HL-60 (cell line): ENCODE results near the gene LRRC46.

Experiments
- DNase-seq, 2 experiments: peaks; one replicate each; pipeline ENCODE4 v3.0.0-alpha.2; 2010 to 2020; ENCODE audit warnings: low read depth in 1 of 2, low spot score in 1 of 2
- H3K27ac ChIP-seq: fragments of 250-450 bp; sonication (Bioruptor Pico); replicated peaks from 2 replicates; pipeline ENCODE4 v1.5.1; 2020; ENCODE audit warnings: mild to moderate bottlenecking, moderate library complexity
- H3K27me3 ChIP-seq: fragments of 250-450 bp; sonication (Bioruptor Pico); 2 replicates; pipeline ENCODE4 v1.5.1; 2021; ENCODE audit warnings: mild to moderate bottlenecking, moderate library complexity; ENCODE audit not compliant: insufficient read depth, poor library complexity, severe bottlenecking
- H3K4me3 ChIP-seq: replicated peaks from 2 replicates; pipeline ENCODE4 v1.5.1; 2011; ENCODE audit warnings: mild to moderate bottlenecking, control low read depth, low read length; ENCODE audit not compliant: insufficient read depth
- GABPA ChIP-seq: IDR thresholded peaks from 2 replicates; pipeline ENCODE4 v1.6.1; 2012; ENCODE audit warnings: low read depth
- POLR2AphosphoS5 ChIP-seq: IDR thresholded peaks from 2 replicates; pipeline ENCODE4 v1.6.1; 2012; ENCODE audit warnings: low read depth
- SPI1 ChIP-seq: IDR thresholded peaks from 2 replicates; pipeline ENCODE4 v1.6.1; 2012; ENCODE audit warnings: low read depth, mild to moderate bottlenecking, borderline replicate concordance
- TF ChIP-seq, protein P1 (sequence below): IDR thresholded peaks from 2 replicates; pipeline ENCODE4 v1.6.1; 2012; ENCODE audit warnings: low read depth; ENCODE audit not compliant: insufficient replicate concordance
- TF ChIP-seq, protein P2 (sequence below): IDR thresholded peaks from one replicate; pipeline ENCODE4 v1.5.1; 2011; ENCODE audit warnings: low read length, control low read depth, inconsistent platforms; ENCODE audit not compliant: insufficient read depth

The LRRC46 gene

DNA sequence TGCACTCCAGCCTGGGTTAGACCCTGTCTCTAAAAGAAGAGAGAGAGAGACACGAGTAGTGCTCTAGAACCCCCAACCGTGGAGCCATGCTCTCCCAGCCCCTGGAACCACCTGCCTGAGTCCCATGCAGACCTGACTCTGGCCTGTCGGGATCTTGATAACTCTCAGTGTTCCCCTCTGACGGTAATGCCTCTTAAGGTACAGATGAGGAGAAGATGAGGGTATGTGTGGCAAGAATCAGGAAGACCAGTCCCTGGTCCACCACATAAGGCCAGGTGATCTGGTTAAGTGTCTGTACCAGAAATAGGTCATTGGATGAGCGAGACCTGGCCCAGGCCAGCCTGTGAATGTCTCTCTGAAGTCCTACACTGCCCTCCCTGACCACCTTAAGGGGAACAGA lies 28.3 kb upstream of the LRRC46 start:
- no peak overlapping the region for H3K4me3 ChIP-seq
- no peaks in the 10 kb centered on the region for H3K27me3 ChIP-seq
- no peak for DNase-seq
- H3K27ac ChIP-seq: no peak overlapping the region
- TF ChIP-seq, protein P1, sequence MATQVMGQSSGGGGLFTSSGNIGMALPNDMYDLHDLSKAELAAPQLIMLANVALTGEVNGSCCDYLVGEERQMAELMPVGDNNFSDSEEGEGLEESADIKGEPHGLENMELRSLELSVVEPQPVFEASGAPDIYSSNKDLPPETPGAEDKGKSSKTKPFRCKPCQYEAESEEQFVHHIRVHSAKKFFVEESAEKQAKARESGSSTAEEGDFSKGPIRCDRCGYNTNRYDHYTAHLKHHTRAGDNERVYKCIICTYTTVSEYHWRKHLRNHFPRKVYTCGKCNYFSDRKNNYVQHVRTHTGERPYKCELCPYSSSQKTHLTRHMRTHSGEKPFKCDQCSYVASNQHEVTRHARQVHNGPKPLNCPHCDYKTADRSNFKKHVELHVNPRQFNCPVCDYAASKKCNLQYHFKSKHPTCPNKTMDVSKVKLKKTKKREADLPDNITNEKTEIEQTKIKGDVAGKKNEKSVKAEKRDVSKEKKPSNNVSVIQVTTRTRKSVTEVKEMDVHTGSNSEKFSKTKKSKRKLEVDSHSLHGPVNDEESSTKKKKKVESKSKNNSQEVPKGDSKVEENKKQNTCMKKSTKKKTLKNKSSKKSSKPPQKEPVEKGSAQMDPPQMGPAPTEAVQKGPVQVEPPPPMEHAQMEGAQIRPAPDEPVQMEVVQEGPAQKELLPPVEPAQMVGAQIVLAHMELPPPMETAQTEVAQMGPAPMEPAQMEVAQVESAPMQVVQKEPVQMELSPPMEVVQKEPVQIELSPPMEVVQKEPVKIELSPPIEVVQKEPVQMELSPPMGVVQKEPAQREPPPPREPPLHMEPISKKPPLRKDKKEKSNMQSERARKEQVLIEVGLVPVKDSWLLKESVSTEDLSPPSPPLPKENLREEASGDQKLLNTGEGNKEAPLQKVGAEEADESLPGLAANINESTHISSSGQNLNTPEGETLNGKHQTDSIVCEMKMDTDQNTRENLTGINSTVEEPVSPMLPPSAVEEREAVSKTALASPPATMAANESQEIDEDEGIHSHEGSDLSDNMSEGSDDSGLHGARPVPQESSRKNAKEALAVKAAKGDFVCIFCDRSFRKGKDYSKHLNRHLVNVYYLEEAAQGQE: no peak
- TF ChIP-seq SPI1: no peak
- no peak for TF ChIP-seq GABPA
- TF ChIP-seq, protein P2, sequence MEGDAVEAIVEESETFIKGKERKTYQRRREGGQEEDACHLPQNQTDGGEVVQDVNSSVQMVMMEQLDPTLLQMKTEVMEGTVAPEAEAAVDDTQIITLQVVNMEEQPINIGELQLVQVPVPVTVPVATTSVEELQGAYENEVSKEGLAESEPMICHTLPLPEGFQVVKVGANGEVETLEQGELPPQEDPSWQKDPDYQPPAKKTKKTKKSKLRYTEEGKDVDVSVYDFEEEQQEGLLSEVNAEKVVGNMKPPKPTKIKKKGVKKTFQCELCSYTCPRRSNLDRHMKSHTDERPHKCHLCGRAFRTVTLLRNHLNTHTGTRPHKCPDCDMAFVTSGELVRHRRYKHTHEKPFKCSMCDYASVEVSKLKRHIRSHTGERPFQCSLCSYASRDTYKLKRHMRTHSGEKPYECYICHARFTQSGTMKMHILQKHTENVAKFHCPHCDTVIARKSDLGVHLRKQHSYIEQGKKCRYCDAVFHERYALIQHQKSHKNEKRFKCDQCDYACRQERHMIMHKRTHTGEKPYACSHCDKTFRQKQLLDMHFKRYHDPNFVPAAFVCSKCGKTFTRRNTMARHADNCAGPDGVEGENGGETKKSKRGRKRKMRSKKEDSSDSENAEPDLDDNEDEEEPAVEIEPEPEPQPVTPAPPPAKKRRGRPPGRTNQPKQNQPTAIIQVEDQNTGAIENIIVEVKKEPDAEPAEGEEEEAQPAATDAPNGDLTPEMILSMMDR: no peak
- TF ChIP-seq POLR2AphosphoS5: no peak

DNA sequence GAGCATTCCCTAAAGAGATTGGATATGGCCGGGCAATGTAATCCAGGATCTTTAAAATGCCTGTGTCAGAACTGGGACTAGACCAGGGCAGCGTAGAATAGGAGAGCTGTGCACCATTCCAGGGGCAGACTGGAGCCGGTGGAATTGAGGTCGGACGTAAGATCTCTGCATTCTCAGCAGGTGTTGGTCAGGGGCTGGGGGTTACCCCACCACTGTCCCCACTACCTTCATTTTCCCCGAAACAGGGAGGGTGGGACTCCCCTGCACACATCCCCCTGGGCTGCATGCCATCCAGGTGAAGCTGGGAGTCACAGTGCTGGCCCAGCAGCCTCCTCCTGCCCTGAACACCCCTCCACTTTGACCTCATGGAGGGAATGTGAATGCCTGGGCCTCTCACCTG lies 27.7 kb upstream of the LRRC46 start:
- Histone ChIP-seq H3K4me3 (no peak overlapping the region), H3K27me3 (no peaks in the 10 kb centered on the region), H3K27ac (no peak overlapping the region)
- no peak for DNase-seq
- TF ChIP-seq, protein P1: no peak
- TF ChIP-seq GABPA (no peak), SPI1 (no peak), POLR2AphosphoS5 (no peak)
- TF ChIP-seq, protein P2: no peak

DNA sequence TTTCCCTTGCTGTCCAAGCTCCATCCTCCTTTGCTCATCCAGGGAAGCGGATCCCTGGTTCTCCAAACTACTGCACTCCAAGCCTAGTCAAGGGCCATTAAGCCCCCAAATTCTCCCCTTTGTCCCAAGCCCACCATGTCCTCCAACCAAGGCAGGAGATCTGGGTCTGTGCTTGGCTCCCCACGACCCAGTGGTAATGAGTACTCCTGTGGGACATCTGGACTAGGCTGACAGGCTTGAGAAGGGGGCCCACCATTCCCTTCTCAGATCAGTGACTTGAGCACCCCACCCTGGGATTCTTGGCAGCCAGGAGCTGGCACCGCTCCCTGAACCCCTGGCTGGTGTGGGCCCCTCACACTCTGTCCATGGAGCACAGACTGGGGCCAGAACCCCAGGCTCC lies 27.0 kb upstream of the LRRC46 start:
- no peak for DNase-seq
- Histone ChIP-seq H3K27me3 (no peaks in the 10 kb centered on the region), H3K4me3 (no peak overlapping the region), H3K27ac (no peak overlapping the region)
- TF ChIP-seq, protein P1: no peak
- no peak for TF ChIP-seq SPI1
- TF ChIP-seq POLR2AphosphoS5: no peak
- no peak for TF ChIP-seq GABPA
- TF ChIP-seq, protein P2: no peak
